GM18520 (cell line): ENCODE data around the gene DOCK10.
"Not testable (repeated sequence)": the region's sequence is repeated elsewhere in the genome, so short reads cannot be mapped to it uniquely, and the experiment has no call there.

Experiments
- ATAC-seq: cut with Tn5 transposase; IDR thresholded peaks from one replicate; pipeline ENCODE4 v1.9.1; 2021; ENCODE audit not compliant: unreplicated experiment

DOCK10 gene

DNA sequence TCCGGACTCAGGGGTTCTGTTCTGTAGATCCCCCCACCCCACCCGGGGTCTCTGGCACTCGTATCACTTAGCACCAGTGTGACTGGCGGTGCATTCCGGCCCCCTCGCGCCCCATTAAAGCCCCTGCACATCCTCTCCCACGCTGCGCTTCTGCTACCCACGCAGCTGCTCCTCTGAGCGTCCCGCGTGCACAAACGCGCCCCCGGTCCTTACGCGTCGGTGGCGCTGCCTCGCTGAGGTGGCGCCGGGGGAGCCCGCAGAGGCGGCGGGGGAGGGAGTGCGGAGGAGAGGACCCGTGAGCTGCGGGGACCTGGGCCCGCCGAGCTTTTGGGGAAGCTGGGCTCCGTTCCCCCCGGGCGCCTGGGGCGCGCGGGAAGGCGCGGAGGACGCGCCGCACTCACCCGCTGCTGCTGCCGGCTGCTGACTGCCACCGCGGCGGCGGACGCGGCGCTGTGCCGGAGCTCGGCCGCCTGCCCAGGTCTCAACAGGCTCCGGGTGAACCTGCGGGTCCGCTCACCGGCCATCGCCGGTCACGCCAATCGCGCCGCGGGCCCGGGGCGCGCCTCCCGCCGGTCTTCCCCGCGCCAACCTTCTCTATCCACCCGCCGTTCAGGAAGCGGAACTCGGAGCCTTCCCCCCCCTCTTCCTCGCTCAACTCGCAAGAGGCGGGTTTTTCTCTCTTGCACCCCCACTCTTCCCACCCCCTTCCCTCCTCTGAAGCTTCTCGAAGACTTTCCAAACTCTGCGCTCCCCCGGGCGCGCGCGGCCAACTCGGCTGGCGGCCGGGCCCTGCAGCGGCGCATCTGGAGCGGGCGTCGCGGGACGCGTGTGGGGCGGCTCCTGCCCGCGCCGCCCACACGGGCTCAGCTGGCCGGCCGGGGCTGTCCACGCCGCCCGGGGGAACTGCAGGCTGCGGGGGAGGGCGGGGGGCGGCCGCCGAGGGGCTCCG is at the start of gene DOCK10:
TSS of gene DOCK10 (minus strand) at position 618 of the 949 bp plus-strand sequence. CDS start at position 524, 94 bp downstream.
- ATAC-seq: peak; percentile 7

DNA sequence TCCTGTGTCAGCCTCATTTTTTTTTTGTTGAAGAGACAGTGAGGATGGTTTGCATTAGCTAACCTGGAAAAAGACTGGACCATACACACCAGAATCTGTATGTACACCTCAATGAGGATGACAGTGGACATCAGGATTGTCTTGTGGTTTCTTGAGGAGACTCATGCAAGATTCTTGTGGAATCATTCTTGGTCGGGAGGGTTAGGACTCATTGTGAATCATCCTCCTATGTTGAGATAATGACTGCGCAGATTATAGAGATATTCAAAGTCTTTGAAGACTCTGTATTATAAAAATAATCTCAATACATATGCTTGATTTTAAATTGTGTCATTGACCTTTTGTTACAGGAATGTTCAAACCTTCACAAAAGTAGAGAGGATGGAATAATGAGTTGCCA is 49.1 kb upstream of the DOCK10 start:
- no peak for ATAC-seq

DNA sequence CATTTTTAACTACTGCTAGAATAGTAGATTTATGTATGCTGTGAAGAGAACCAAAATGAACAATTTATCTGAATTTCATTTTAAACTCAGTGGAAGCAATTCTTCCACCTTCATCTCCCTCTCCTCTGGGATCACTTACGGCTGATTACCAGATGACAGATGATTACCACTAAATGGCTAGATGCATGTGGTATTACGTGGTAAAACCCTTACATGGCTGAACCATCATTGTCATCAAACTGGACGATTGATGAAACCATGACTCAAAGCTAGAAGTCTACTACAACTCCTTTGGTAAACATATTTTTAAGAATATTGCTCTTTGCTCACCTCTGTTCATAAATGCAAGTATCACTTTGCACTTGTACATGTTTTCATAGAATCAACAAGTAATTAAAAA is 48.5 kb upstream of the DOCK10 start:
- ATAC-seq: no peak

DNA sequence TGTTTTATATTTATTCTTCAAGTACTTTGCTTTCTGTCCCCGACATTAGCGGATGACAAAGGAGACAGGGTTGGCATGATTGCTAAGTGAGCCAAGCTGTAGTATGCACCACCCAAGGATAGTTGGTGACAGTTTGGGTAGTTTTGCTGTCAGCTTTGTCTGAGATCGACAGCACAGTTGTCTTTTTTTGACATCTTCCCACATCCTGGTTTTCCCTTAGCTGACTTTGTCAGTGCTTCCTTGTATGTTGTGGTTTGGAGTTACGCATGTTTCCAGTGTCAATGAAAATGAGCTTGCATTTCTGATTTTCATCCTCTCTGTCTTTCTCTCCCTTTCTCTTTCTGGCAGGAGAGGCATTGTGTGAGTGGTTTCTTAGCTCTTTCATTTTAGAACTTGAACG is 44.6 kb upstream of the DOCK10 start:
- no peak for ATAC-seq

DNA sequence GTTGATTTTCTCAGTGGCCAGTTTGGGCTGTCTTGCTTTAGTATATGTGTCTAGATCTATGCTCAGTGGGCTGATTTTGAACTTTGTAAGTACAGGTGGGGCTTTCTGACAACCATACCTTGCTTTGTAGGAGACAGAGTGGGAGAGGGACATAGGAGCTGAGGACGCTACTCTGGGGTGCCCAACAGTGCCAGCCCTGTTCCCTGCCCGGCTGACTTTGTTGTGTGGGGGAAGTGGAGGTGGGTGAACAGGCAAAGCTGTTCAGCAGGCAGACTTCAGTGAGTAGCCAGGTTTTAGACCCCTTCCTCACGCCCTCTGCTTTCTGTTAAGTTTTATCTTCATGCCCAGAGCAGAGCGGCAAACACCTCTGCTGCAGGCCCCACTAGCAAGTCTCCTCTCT is 44.2 kb upstream of the DOCK10 start:
- no peak for ATAC-seq

DNA sequence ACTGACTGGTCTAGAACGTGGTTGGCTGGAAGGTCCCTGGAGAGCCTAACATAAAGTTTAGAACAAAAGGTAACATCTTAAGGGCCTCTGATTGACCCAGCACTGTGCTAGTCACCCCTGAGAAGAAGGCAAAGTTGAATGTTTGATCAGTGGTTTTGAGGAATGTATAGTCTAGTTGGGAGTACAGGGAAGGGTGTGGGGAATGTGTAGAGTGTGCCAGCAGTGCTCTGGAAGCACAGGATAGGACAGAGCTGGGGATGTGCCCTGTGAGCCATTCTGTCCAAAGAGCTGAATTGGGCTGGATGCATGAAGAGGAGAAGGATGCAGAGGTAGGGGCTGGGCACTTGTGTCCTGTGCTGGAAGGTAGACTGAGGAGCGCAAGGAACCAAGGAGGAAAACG is 41.0 kb upstream of the DOCK10 start:
- ATAC-seq: no peak

DNA sequence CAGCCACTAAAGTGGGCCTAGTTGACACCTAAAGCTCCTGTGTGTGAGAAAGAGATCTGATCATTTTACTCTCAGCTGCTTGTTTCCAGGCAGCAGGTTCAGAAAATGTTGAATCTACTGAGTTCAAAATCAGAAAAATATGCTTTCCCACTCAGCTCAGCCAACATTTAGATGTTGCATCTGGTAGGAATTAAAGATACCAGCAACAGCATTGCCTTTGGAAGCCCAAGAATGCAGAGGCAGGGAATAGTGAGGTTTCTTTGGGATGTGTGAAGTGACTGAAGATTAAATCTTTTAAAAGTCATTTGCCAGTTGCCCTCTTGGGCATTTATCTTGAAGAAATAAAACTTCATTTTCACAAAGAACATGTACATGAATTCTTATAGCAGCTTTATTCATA is 33.9 kb upstream of the DOCK10 start:
- ATAC-seq: no peak

DNA sequence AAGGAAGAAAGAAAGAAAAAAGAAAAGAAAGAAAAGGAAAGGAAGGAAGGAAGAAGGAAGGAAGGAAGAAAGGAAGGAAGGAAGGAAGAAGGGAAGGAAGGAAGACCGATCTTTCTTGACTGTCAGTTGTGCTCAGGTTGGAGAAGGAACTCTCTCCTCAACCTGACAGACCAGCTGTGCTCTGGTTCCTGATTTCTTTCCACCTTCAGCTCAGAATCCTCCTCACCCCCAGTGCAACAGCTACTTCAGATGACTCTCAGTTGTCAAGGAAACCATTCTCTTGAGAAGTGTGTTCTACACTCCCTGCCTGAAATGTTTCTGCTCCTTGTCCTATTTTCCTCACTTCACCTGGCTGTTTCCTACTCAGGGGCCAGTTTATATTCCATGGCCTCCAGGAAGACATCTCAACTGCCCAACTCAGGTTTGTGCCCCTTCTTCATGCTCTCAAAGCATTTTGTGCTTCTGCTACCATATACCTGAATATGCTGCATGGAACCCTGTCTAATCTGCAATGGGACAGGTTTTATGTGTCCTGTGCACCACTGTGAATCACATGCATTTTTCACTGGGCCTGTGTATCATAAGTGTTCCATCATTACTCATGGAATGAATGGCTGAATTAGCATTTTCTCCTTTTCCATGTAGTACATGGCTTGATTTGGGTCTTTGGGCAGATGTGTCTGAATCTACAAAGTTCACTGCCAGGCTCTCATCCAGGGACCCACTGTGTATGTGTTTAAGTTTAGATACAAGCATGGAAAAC is 32.8 kb upstream of the DOCK10 start:
- no peak for ATAC-seq

DNA sequence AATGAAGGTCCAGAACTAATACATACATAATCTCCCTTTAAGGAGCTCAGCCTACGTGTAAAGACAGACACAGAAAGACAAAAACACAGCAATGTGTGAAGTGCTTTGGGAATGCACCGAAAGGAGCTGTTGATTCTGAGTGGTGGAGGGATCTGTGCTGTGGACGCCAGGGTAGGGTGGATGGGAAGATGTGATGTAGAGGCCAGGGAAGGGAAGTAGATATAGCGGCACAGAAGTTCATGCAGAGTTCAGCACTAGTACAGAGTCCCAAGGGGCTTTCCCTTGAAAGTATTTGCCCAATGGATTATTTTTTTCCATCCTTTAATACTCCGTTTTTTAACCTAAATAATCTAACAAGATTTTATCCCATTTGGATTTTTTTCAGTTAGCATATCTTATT is 32.1 kb upstream of the DOCK10 start:
- no peak for ATAC-seq

DNA sequence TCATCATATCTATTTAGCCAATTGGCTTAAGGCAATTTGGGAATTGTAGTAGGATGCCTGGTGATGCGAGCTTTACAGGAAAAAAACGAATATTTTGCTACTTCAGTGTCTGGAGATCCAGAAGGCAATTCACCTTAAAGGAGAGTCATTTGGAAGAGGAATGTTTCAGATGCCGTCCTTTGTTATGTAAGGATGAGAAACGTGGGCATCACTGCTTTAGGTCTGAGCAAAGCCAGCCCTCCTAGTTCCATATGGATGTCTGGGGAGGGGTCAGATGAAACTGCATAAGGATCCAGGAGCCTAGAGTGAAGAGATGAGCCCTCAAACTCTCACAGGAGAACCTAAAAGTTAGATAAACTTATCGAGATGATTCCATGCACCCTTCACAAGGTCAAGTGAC is 30.9 kb upstream of the DOCK10 start:
- no peak for ATAC-seq

DNA sequence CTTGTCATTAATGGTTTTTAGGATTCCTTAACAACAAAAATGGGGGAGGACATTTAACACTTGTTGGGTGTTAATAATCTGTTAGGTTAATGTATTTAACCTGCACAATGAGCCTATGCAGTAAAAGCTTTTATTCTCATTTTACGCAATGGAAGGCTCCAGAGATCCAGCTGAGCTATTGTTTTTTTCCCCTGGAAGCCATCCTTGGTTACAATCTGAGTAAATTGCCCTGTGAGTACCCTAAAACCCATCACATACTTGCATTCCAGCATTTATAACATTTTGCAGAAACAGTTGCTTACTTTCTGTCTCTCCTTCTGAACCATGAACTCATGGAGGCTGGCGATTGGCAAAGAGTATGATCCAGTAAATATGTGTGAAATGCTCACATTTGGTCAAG is 30.2 kb upstream of the DOCK10 start:
- no peak for ATAC-seq

DNA sequence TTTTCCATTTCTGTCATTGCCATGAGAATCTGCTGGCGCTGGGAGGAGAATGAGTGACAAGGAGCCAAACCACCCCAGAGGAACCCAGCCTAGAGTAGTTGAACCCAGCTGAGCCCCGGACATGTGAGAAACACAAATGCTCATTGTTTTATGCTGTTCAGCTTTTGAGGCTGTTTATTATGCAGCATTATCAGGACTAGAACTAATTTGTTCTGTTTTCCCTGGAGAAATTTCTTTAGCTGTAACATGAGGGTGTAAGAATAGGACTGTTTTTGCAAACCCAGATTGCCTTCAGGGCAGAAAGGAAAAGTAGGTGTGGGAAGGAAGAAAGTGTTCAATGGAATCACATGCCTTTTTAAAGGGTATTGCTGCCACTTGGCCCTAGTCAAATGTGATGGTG is 28.5 kb upstream of the DOCK10 start:
- ATAC-seq: no peak

DNA sequence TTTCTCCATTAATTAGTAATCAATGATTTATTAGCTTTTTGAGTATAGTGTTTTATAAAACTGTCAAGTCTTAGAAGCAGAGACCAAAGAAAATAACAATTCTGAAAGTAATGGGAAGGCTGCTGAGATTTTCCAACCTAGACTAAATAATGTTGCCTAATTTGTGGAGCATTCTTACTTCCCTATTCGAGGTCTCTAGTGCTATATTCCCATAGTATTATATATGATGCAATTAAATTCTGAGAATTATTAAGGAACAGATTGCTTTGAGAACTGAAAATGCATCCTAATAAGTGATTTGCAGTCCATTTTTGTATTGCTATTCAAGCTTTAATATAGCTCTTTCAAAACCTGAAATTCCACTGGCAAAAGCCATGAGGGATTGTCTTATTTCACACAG is 27.7 kb upstream of the DOCK10 start:
- no peak for ATAC-seq

DNA sequence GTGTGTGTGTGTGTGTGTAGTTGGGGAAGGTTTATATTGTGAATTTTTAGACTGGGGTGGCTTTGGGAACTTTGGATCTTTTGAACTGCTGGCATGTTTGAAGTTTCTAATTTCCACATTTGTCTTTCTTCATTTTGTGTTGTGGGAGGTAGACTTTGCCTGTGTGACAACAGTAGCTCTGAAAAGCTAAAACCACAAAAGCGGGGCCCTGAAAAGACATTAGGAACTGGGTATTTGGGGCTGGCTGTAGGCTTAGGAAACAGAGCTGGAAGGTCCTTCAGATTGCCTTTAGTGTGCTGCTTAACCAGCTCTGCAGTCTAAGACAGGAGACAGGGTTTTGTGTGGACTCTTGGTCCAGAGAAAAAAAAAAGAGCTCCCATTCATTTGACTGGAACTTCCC is 27.2 kb upstream of the DOCK10 start:
- no peak for ATAC-seq

DNA sequence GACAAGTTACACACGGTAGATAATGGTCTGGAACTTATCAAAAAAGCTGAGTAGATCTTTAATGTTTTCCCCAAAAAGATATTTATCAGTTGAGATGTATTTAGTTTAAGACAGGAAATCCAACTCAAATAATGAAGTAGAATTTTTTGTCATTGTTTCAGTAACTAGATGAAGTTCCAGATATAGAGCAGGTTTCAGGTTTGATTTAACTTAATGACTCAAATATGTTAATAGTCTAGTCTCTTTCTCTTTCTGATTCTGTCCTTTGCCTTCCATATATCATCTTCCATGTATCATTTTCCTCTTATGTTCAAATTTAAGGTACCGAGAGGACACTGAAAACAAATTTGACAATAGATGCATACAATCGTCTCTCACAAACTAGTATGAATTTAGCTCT is 23.6 kb upstream of the DOCK10 start:
- no peak for ATAC-seq

DNA sequence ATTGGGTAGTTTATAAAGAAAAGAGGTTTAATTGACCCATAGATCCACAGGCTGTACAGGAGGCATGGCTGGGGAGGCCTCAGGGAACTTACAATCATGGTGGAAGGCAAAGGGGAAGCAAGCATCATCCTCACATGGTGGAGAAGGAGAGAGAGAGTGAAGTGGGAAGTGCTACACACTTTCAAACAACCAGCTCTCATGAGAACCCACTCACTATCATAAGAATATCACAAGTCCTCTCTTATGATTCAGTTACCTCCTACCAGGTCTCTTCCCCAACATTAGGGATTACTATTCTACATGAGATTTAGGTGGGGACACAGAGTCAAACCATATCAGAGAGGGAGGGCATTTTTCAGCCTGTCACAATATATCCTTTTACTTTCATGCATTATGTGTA is 22.7 kb upstream of the DOCK10 start:
- ATAC-seq: no peak

DNA sequence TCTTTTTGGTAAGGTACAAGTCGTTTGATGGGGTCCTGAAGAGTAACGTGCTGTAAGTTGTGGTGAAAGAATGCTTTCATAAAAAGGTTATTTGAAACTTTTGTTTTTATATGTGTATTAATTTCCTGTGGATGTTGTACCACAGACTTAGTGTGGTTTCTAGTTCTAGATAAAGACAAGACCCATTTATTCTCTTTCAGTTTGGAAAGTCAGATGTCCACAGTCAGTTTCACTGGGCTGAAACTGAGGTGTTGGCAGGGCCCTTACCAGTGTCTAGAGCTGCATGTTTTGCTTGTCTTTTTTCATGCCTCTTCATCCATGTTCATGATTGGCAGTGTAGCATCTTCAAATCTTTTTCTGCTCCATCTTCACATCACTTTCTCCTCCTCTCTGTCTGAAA is 22.1 kb upstream of the DOCK10 start:
- ATAC-seq: no peak

DNA sequence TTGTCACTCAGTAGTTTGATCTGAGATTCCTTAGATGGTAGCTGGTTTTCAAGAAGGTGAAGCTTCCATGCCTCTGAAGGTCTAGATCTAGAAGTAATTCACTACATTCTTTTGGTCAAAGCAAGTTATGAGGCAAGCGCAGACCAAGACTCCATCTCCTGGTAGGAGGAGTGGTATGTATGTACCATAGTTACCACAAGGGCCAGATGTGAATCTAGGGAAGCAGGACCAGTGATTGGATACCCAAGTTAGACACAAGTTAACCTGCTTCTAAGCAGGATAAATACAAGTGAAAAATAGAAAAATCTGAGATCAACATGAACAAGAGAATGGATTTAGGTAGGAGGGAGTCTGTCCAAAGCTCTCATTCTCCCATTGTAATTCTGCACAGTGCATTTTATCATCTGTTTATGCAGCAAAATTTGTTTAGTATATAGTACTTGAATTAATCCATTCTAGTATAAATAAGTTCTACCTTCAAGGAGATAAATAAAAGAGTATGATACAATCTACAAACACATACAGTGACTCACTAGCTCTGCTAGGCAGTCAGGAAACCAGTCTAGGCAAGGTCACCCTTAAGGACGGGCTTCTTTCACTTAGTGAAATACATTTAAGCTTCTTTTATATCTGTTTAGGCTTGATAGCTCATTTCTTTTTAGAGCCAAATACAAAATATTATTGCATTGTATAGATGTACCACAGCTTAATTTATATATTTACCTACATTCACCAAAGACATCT is 14.2 kb upstream of the DOCK10 start:
- ATAC-seq: no peak

DNA sequence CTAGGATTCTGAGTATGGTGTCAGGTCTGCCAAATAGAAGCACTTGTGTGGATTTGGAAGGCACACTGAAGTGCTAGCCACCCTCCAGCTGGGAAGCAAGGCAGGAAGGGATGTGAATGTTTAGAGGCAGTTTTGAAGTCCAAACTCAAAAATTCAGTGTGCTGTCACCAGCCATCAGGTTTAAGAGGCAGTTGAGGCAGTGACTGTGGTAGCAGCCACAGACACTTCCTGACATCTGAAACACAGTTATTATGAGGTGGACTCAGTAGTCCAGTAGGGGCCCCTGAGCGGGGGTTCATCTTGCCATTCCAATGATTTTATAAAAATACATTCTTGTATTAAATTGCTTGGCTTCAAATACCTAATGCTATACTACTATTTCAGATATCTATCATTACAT is 13.4 kb upstream of the DOCK10 start:
- ATAC-seq: no peak

DNA sequence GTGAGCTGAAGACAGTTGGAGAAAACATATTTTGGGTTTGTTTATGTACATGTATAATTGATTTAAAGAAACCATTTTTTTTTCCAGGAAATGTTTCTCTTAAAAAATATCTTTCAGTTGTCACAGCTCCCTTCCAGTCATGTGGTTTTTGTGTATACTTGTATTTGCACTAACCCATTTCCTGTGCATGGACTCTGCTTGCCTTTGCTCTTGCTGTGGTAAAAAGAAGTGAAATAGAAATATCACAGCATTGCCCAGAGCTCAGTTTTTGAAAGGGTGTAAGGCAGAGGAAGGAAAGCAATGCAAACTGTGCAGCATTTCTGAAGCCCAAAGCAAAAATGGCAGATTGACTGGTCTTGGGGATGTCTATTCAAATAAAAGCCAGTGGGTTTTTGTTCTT is 10.4 kb upstream of the DOCK10 start:
- ATAC-seq: peak; percentile 67

DNA sequence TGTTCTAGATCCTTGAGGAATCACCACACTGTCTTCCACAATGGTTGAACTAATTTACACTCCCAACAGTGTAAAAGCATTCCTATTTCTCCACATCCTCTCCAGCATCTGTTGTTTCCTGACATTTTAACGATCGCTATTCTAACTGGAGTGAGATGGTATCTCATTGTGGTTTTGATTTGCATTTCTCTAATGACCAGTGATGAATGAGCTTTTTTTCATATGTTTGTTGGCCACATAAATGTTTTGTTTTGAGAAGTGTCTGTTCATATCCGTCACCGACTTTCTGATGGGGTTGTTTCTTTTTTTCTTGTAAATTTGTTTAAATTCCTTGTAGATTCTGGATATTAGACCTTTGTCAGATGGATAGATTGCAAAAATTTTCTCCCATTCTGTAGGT is 5.2 kb upstream of the DOCK10 start:
- not testable (repeated sequence) for ATAC-seq

DNA sequence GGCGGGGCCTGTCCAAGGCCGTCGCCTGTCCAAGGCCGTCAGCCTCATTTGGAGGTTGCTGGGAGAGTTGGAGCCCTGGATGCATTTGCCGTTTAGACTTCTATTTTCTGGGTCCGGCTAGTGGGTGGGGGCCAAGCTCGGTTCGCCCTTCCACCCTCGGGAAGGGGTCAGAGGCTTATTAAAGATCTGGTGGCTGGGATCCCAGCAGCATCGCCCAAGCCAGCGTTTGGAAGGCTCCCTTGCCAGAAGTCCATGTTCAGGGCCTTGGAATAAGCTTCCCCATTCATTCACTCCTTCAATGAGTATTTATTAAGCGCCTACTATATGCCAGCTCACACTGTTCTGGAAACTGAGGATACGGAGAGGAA is 516 bp upstream of the DOCK10 start:
- ATAC-seq: no peak
